ENCODE measurements around the gene CD93.

The CD93 gene

DNA sequence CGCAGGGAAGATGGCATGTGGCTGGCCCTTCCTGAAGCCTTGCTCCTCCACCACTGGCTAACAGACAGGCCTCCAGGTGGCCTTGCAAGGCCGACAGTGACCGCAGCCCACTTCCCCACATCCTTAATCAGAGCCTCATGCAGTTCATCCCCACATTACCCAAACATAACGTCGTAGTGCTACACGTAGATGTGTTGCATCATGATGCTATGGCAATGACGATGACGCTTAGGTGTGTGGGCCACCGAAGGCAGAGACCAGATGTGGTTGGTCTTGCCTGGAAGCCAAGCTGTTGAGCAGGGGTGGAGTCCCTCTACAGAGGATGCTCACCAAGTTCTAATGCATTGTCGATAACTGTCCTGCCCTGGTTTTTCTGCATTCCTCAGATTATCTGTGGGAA is 5.6 kb downstream of the CD93 start:
- TF ChIP-seq, protein P1, sequence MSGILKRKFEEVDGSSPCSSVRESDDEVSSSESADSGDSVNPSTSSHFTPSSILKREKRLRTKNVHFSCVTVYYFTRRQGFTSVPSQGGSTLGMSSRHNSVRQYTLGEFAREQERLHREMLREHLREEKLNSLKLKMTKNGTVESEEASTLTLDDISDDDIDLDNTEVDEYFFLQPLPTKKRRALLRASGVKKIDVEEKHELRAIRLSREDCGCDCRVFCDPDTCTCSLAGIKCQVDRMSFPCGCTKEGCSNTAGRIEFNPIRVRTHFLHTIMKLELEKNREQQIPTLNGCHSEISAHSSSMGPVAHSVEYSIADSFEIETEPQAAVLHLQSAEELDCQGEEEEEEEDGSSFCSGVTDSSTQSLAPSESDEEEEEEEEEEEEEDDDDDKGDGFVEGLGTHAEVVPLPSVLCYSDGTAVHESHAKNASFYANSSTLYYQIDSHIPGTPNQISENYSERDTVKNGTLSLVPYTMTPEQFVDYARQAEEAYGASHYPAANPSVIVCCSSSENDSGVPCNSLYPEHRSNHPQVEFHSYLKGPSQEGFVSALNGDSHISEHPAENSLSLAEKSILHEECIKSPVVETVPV (CRISPR knock-in tag; IDR thresholded peaks at IDR 0.05), result no peak
- ATAC-seq, result no peak

DNA sequence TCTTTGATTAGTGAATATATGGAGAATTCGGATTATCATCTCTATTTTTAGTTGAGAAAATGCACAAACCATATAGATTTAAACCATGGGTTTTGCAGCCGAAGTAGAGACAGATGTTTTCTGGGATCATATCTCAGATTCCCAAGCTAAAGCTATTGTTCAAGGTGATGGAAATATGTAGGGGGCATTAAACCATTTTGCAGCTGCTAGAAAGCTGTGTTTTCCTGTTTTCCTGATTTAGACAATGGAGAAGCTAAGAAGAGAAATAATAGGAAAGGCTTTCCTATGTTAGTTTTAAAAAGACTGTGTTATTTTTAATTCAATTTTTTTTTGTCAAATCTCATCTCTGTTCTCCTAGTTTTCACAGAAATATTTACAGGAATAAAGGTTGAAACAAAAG is 6.2 kb downstream of the CD93 start:
- TF ChIP-seq ISL1 (CRISPR knock-in tag; IDR thresholded peaks at IDR 0.05) (no peak), ZC3H10 (CRISPR knock-in tag; IDR thresholded peaks at IDR 0.05) (no peak), GLIS3 (CRISPR knock-in tag; IDR thresholded peaks at IDR 0.05) (no peak), ZNF565 (CRISPR knock-in tag; conservative IDR thresholded peaks at IDR 0.05; ENCODE audit: low read depth) (no peak), TOX (CRISPR knock-in tag; IDR thresholded peaks at IDR 0.05; ENCODE audit: borderline replicate concordance) (no peak), TCF4 (CRISPR knock-in tag; IDR thresholded peaks at IDR 0.05; ENCODE audit: borderline replicate concordance) (no peak), BACH2 (CRISPR knock-in tag; IDR thresholded peaks at IDR 0.05; ENCODE audit: borderline replicate concordance) (no peak), RARB (CRISPR knock-in tag; IDR thresholded peaks at IDR 0.05) (no peak), PPARA (CRISPR knock-in tag; IDR thresholded peaks at IDR 0.05; ENCODE audit: borderline replicate concordance) (no peak), OSR1 (CRISPR knock-in tag; IDR thresholded peaks at IDR 0.05) (no peak), ESRRG (CRISPR knock-in tag; IDR thresholded peaks at IDR 0.05) (no peak)
- TF ChIP-seq, protein P2, sequence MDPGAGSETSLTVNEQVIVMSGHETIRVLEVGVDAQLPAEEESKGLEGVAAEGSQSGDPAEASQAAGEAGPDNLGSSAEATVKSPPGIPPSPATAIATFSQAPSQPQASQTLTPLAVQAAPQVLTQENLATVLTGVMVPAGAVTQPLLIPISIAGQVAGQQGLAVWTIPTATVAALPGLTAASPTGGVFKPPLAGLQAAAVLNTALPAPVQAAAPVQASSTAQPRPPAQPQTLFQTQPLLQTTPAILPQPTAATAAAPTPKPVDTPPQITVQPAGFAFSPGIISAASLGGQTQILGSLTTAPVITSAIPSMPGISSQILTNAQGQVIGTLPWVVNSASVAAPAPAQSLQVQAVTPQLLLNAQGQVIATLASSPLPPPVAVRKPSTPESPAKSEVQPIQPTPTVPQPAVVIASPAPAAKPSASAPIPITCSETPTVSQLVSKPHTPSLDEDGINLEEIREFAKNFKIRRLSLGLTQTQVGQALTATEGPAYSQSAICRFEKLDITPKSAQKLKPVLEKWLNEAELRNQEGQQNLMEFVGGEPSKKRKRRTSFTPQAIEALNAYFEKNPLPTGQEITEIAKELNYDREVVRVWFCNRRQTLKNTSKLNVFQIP (CRISPR knock-in tag; IDR thresholded peaks at IDR 0.05; ENCODE audit: borderline replicate concordance, low read depth), result no peak
- ATAC-seq, result no peak

DNA sequence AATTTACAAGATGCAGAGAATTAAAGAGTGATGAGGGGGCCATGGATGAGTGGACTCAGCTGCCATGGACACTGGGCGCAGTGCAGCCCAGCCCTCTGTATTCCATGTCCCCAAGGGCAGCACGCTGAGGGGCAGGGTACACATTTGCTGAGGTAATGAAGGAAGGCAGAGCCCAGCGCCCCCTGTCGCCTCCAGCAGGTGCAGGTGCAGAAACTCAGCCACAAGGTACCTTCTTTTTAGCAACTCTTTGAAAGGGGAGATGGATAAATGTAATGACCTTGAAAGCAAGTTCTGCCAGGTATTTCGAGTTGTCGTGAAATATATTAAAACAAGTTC is 7.1 kb downstream of the CD93 start:
- no peak for ATAC-seq
- no peak for TF ChIP-seq OSR1 (CRISPR knock-in tag; IDR thresholded peaks at IDR 0.05)
- no peak for TF ChIP-seq ISL1 (CRISPR knock-in tag; IDR thresholded peaks at IDR 0.05)
- TF ChIP-seq ZNF70 (CRISPR knock-in tag; IDR thresholded peaks at IDR 0.05), result no peak
- TF ChIP-seq TCF4 (CRISPR knock-in tag; IDR thresholded peaks at IDR 0.05; ENCODE audit: borderline replicate concordance), result no peak
- TF ChIP-seq, protein P3, sequence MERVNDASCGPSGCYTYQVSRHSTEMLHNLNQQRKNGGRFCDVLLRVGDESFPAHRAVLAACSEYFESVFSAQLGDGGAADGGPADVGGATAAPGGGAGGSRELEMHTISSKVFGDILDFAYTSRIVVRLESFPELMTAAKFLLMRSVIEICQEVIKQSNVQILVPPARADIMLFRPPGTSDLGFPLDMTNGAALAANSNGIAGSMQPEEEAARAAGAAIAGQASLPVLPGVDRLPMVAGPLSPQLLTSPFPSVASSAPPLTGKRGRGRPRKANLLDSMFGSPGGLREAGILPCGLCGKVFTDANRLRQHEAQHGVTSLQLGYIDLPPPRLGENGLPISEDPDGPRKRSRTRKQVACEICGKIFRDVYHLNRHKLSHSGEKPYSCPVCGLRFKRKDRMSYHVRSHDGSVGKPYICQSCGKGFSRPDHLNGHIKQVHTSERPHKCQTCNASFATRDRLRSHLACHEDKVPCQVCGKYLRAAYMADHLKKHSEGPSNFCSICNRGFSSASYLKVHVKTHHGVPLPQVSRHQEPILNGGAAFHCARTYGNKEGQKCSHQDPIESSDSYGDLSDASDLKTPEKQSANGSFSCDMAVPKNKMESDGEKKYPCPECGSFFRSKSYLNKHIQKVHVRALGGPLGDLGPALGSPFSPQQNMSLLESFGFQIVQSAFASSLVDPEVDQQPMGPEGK (CRISPR knock-in tag; IDR thresholded peaks at IDR 0.05; ENCODE audit: borderline replicate concordance), result no peak
- no peak for TF ChIP-seq BACH2 (CRISPR knock-in tag; IDR thresholded peaks at IDR 0.05; ENCODE audit: borderline replicate concordance)
- TF ChIP-seq TOX (CRISPR knock-in tag; IDR thresholded peaks at IDR 0.05; ENCODE audit: borderline replicate concordance), result no peak
- TF ChIP-seq, protein P4, sequence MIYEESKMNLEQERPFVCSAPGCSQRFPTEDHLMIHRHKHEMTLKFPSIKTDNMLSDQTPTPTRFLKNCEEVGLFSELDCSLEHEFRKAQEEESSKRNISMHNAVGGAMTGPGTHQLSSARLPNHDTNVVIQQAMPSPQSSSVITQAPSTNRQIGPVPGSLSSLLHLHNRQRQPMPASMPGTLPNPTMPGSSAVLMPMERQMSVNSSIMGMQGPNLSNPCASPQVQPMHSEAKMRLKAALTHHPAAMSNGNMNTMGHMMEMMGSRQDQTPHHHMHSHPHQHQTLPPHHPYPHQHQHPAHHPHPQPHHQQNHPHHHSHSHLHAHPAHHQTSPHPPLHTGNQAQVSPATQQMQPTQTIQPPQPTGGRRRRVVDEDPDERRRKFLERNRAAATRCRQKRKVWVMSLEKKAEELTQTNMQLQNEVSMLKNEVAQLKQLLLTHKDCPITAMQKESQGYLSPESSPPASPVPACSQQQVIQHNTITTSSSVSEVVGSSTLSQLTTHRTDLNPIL (CRISPR knock-in tag; IDR thresholded peaks at IDR 0.05; ENCODE audit: low read depth), result no peak
- no peak for TF ChIP-seq ZC3H10 (CRISPR knock-in tag; IDR thresholded peaks at IDR 0.05)
- no peak for TF ChIP-seq PPARA (CRISPR knock-in tag; IDR thresholded peaks at IDR 0.05; ENCODE audit: borderline replicate concordance)
- no peak for TF ChIP-seq ZNF565 (CRISPR knock-in tag; conservative IDR thresholded peaks at IDR 0.05; ENCODE audit: low read depth)
- no peak for TF ChIP-seq ARNTL (CRISPR knock-in tag; IDR thresholded peaks at IDR 0.05; ENCODE audit: borderline replicate concordance, low read depth)
- no peak for TF ChIP-seq SNAI2 (CRISPR knock-in tag; IDR thresholded peaks at IDR 0.05)
- TF ChIP-seq RARB (CRISPR knock-in tag; IDR thresholded peaks at IDR 0.05), result no peak
- TF ChIP-seq CSDC2 (CRISPR knock-in tag; IDR thresholded peaks at IDR 0.05), result no peak

DNA sequence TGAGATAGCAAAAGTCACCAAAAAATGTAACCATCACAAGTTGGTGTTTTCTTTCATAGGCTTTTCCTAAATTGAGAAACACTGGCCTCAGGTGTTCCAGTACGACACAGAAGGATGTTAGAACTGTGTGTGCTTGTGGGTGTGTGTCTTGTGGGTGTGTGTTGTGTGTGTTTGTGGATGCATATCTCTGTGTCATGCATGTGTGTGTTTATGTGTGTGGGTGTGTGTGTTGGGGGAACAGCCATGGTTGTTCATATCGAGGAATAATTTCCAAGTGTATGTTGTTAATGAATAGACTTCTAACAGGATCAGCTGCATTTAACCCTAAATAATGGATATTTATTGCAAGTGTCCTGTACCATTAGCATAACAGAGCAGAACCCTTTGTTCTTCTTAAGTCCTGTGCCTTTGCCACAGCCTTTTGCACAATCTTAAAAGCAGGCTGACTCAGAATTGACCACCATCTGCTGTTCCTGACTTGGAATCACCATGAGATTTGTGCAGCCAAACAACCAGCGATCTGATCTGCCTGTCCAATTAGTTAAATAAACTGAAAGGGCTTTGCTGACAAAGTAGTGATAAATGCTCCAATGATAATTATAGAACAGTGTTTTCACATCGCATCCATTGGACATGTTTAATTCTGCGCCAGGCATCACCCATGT is 7.6 kb downstream of the CD93 start:
- ATAC-seq, result no peak
- no peak for TF ChIP-seq ZNF8 (CRISPR knock-in tag; IDR thresholded peaks at IDR 0.05)
- no peak for TF ChIP-seq CSDC2 (CRISPR knock-in tag; IDR thresholded peaks at IDR 0.05)
- TF ChIP-seq, protein P4 (CRISPR knock-in tag; IDR thresholded peaks at IDR 0.05; ENCODE audit: low read depth), result no peak
- TF ChIP-seq TCF4 (CRISPR knock-in tag; IDR thresholded peaks at IDR 0.05; ENCODE audit: borderline replicate concordance), result no peak
- no peak for TF ChIP-seq ZNF565 (CRISPR knock-in tag; conservative IDR thresholded peaks at IDR 0.05; ENCODE audit: low read depth)
- no peak for TF ChIP-seq RARB (CRISPR knock-in tag; IDR thresholded peaks at IDR 0.05)
- no peak for TF ChIP-seq ARNTL (CRISPR knock-in tag; IDR thresholded peaks at IDR 0.05; ENCODE audit: borderline replicate concordance, low read depth)
- TF ChIP-seq, protein P5, sequence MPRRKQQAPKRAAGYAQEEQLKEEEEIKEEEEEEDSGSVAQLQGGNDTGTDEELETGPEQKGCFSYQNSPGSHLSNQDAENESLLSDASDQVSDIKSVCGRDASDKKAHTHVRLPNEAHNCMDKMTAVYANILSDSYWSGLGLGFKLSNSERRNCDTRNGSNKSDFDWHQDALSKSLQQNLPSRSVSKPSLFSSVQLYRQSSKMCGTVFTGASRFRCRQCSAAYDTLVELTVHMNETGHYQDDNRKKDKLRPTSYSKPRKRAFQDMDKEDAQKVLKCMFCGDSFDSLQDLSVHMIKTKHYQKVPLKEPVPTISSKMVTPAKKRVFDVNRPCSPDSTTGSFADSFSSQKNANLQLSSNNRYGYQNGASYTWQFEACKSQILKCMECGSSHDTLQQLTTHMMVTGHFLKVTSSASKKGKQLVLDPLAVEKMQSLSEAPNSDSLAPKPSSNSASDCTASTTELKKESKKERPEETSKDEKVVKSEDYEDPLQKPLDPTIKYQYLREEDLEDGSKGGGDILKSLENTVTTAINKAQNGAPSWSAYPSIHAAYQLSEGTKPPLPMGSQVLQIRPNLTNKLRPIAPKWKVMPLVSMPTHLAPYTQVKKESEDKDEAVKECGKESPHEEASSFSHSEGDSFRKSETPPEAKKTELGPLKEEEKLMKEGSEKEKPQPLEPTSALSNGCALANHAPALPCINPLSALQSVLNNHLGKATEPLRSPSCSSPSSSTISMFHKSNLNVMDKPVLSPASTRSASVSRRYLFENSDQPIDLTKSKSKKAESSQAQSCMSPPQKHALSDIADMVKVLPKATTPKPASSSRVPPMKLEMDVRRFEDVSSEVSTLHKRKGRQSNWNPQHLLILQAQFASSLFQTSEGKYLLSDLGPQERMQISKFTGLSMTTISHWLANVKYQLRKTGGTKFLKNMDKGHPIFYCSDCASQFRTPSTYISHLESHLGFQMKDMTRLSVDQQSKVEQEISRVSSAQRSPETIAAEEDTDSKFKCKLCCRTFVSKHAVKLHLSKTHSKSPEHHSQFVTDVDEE (CRISPR knock-in tag; IDR thresholded peaks at IDR 0.05), result no peak
- no peak for TF ChIP-seq OSR1 (CRISPR knock-in tag; IDR thresholded peaks at IDR 0.05)
- TF ChIP-seq SNAI2 (CRISPR knock-in tag; IDR thresholded peaks at IDR 0.05), result no peak
- TF ChIP-seq GLIS3 (CRISPR knock-in tag; IDR thresholded peaks at IDR 0.05), result no peak
- no peak for TF ChIP-seq TOX (CRISPR knock-in tag; IDR thresholded peaks at IDR 0.05; ENCODE audit: borderline replicate concordance)
- TF ChIP-seq BACH2 (CRISPR knock-in tag; IDR thresholded peaks at IDR 0.05; ENCODE audit: borderline replicate concordance), result no peak
- TF ChIP-seq ZFP30 (CRISPR knock-in tag; IDR thresholded peaks at IDR 0.05), result no peak
- TF ChIP-seq ZFP3 (CRISPR knock-in tag; IDR thresholded peaks at IDR 0.05), result no peak
- TF ChIP-seq ZNF70 (CRISPR knock-in tag; IDR thresholded peaks at IDR 0.05), result no peak
